DMS79 (cell line): Measurements from ENCODE around the gene CATSPER3.
A peak's percentile ranks its signal among the peaks of the same experiment; 100 is the strongest.

ENCODE experiments used
- DNase-seq: peaks from one replicate; lab custom pipeline; 2025; lab: John Stamatoyannopoulos, UW

CATSPER3 gene

GRCh38 chr5:135011355-135012032 lies 43.8 kb downstream of the CATSPER3 start:
- DNase-seq, result no peak

GRCh38 chr5:135012033-135012588 lies 44.4 kb downstream of the CATSPER3 start:
- no peak for DNase-seq

- no peak for DNase-seq
Observed at GRCh38 chr5:135012951-135013391, 45.3 kb downstream of the CATSPER3 start.

- no peak for DNase-seq
Observed at GRCh38 chr5:135013445-135013844, 45.7 kb downstream of the CATSPER3 start.

GRCh38 chr5:135013947-135014570 lies 46.4 kb downstream of the CATSPER3 start:
- DNase-seq, result peak; percentile 27

- no peak for DNase-seq
Observed at GRCh38 chr5:135015942-135016341, 48.2 kb downstream of the CATSPER3 start.

- DNase-seq, result no peak
Observed at GRCh38 chr5:135016861-135017290, 49.2 kb downstream of the CATSPER3 start.

GRCh38 chr5:135018457-135018856 lies 50.8 kb downstream of the CATSPER3 start:
- no peak for DNase-seq

- no peak for DNase-seq
Observed at GRCh38 chr5:135019314-135019713, 51.6 kb downstream of the CATSPER3 start.

GRCh38 chr5:135020111-135020895 lies 52.6 kb downstream of the CATSPER3 start:
- no peak for DNase-seq

- no peak for DNase-seq
Observed at GRCh38 chr5:135024956-135025729, 57.4 kb downstream of the CATSPER3 start.

- DNase-seq, result no peak
Observed at GRCh38 chr5:135025730-135026644, 58.3 kb downstream of the CATSPER3 start.

- DNase-seq, result no peak
Observed at GRCh38 chr5:135026645-135027265, 59.0 kb downstream of the CATSPER3 start.

- no peak for DNase-seq
Observed at GRCh38 chr5:135027266-135027696, 59.6 kb downstream of the CATSPER3 start.

- no peak for DNase-seq
Observed at GRCh38 chr5:135027697-135028615, 60.2 kb downstream of the CATSPER3 start.

- no peak for DNase-seq
Observed at GRCh38 chr5:135028791-135029476, 61.2 kb downstream of the CATSPER3 start.

GRCh38 chr5:135029477-135030122 lies 61.9 kb downstream of the CATSPER3 start:
- no peak for DNase-seq
